Hepatocyte (in vitro differentiated cells): Measurements from ENCODE around the gene GATA2. TPM values are rescaled to one million over a fixed set of nuclear protein-coding genes. Genes with fewer than 3 reads are reported as not detected.

Source experiments
- DNase-seq: peaks from one replicate; pipeline ENCODE4 v3.0.0-alpha.2; 2016; ENCODE audit warnings: low spot score
- H2AFZ ChIP-seq: fragments of 200-600 bp; sonication (generic); 2 replicates; pipeline ENCODE4 v1.6.0; 2016; ENCODE audit warnings: antibody characterized with exemption, mild to moderate bottlenecking
- H3K27ac ChIP-seq: fragments of 200-600 bp; sonication (generic); 2 replicates; pipeline ENCODE4 v1.5.1; 2016; ENCODE audit warnings: mild to moderate bottlenecking
- H3K27me3 ChIP-seq: fragments of 200-600 bp; sonication (generic); 2 replicates; pipeline ENCODE4 v1.6.1; 2016
- H3K36me3 ChIP-seq: fragments of 200-600 bp; sonication (generic); replicated peaks from 2 replicates; pipeline ENCODE4 v1.5.1; 2016; ENCODE audit warnings: low read depth; ENCODE audit not compliant: insufficient read depth
- H3K4me1 ChIP-seq: fragments of 200-600 bp; sonication (generic); 2 replicates; pipeline ENCODE4 v1.5.1; 2016; ENCODE audit warnings: mild to moderate bottlenecking, moderate library complexity; ENCODE audit not compliant: insufficient read depth
- H3K4me2 ChIP-seq: fragments of 200-600 bp; sonication (generic); 2 replicates; pipeline ENCODE4 v1.6.0; 2016
- H3K4me3 ChIP-seq: fragments of 200-600 bp; sonication (generic); 2 replicates; pipeline ENCODE4 v1.5.1; 2016; ENCODE audit warnings: mild to moderate bottlenecking
- H3K79me2 ChIP-seq: fragments of 200-600 bp; sonication (generic); 2 replicates; pipeline ENCODE4 v1.6.0; 2017; ENCODE audit warnings: mild to moderate bottlenecking
- H3K9me2 ChIP-seq: fragments of 200-600 bp; sonication (generic); replicated peaks from 2 replicates; pipeline ENCODE4 v1.6.0; 2017; ENCODE audit warnings: mild to moderate bottlenecking; ENCODE audit not compliant: insufficient read depth
- H3K9me3 ChIP-seq: fragments of 200-600 bp; sonication (generic); 2 replicates; pipeline ENCODE4 v1.5.1; 2016; ENCODE audit warnings: low read depth, mild to moderate bottlenecking
- H4K20me1 ChIP-seq: fragments of 200-600 bp; sonication (generic); 2 replicates; pipeline ENCODE4 v1.6.0; 2016; ENCODE audit warnings: mild to moderate bottlenecking; ENCODE audit not compliant: insufficient read depth, poor library complexity, severe bottlenecking
- CTCF ChIP-seq: fragments of 200-600 bp; sonication (generic); IDR thresholded peaks from 2 replicates; pipeline ENCODE4 v1.5.1; 2016; ENCODE audit warnings: antibody characterized with exemption, mild to moderate bottlenecking; ENCODE audit not compliant: poor library complexity
- EZH2 ChIP-seq: fragments of 200-600 bp; sonication (generic); IDR thresholded peaks from 2 replicates; pipeline ENCODE4 v1.6.1; 2016; ENCODE audit warnings: antibody characterized with exemption, mild to moderate bottlenecking, borderline replicate concordance
- EZH2phosphoT487 ChIP-seq: fragments of 200-600 bp; sonication (generic); IDR thresholded peaks from one replicate; pipeline ENCODE4 v1.6.1; 2018; ENCODE audit warnings: antibody characterized with exemption, mild to moderate bottlenecking, low read depth, moderate library complexity; ENCODE audit not compliant: unreplicated experiment, severe bottlenecking
- whole genome bisulfite sequencing: methylation state at CpG from one replicate; pipeline ENCODE4 v1.1.6; 2016; ENCODE audit warnings: low lambda C conversion rate; ENCODE audit errors: missing lambda C conversion rate; 5-methylcytosine and 5-hydroxymethylcytosine counted together
- polyA plus RNA-seq: library from polyadenylated mRNA; unstranded; fragments of >200 nt; fragmentation: Nextera tagmentation; extraction: Ambion mirVana; gene quantifications from 2 replicates; pipeline ENCODE4 v1.2.1, GENCODE V29; 2016
- total RNA-seq: library from RNA; depleted of rRNA; stranded (reverse); fragments of >200 nt; gene quantifications from 2 replicates; pipeline ENCODE4 v1.2.3, GENCODE V29; 2014

Gene GATA2
- total and polyA plus RNA-seq, 2 experiments from 2014 or later: 2.4 to 2.6 TPM

- Histone ChIP-seq H3K4me1 (no peaks in the 10 kb centered on the region), H3K27ac (no peak overlapping the region), H3K4me2 (no peak overlapping the region), H3K79me2 (no peaks in the 10 kb centered on the region), H2AFZ (no peak overlapping the region), H3K4me3 (no peak overlapping the region), H3K9me3 (no peaks in the 10 kb centered on the region), H3K27me3 (peaks cover 34% of the 10 kb centered on the region), H4K20me1 (no peaks in the 10 kb centered on the region), H3K36me3 (no peaks in the 10 kb centered on the region), H3K9me2 (no peaks in the 10 kb centered on the region)
- WGBS: 53% methylated on average over 3 of the region's 4 CpGs
- no peak for TF ChIP-seq CTCF
- TF ChIP-seq EZH2: no peak
- no peak for TF ChIP-seq EZH2phosphoT487
- DNase-seq: no peak
Measured at GRCh38 chr3:128473737-128474136, 19.3 kb downstream of the GATA2 start.

- H2AFZ ChIP-seq: no peak overlapping the region
- H4K20me1 ChIP-seq: no peaks in the 10 kb centered on the region
- H3K27ac ChIP-seq: no peak overlapping the region
- peaks cover 34% of the 10 kb centered on the region for H3K27me3 ChIP-seq
- no peaks in the 10 kb centered on the region for H3K9me2 ChIP-seq
- TF ChIP-seq EZH2phosphoT487: no peak
- no peak for TF ChIP-seq CTCF
- no peak for TF ChIP-seq EZH2
- H3K4me3 ChIP-seq: no peak overlapping the region
- no peaks in the 10 kb centered on the region for H3K9me3 ChIP-seq
- no peaks in the 10 kb centered on the region for H3K79me2 ChIP-seq
- no peak overlapping the region for H3K4me2 ChIP-seq
- no peaks in the 10 kb centered on the region for H3K4me1 ChIP-seq
- WGBS: 45% methylated on average over 6 of the region's 6 CpGs
- DNase-seq: no peak
- H3K36me3 ChIP-seq: no peaks in the 10 kb centered on the region
Measured at GRCh38 chr3:128473180-128473519, 19.9 kb downstream of the GATA2 start.

- Histone ChIP-seq H3K4me2 (no peak overlapping the region), H3K79me2 (no peaks in the 10 kb centered on the region), H3K36me3 (no peaks in the 10 kb centered on the region), H4K20me1 (no peaks in the 10 kb centered on the region), H3K4me3 (no peak overlapping the region), H3K9me2 (no peaks in the 10 kb centered on the region), H3K27ac (no peak overlapping the region), H3K4me1 (no peaks in the 10 kb centered on the region), H3K27me3 (peaks cover 34% of the 10 kb centered on the region), H3K9me3 (no peaks in the 10 kb centered on the region), H2AFZ (no peak overlapping the region)
- TF ChIP-seq CTCF (no peak), EZH2 (no peak), EZH2phosphoT487 (no peak)
- DNase-seq: no peak
- WGBS: 74% methylated on average over 13 of the region's 13 CpGs
Measured at GRCh38 chr3:128472449-128473179, 20.4 kb downstream of the GATA2 start.
